ENCODE data around the gene DUOX1.

Gene DUOX1

DNA sequence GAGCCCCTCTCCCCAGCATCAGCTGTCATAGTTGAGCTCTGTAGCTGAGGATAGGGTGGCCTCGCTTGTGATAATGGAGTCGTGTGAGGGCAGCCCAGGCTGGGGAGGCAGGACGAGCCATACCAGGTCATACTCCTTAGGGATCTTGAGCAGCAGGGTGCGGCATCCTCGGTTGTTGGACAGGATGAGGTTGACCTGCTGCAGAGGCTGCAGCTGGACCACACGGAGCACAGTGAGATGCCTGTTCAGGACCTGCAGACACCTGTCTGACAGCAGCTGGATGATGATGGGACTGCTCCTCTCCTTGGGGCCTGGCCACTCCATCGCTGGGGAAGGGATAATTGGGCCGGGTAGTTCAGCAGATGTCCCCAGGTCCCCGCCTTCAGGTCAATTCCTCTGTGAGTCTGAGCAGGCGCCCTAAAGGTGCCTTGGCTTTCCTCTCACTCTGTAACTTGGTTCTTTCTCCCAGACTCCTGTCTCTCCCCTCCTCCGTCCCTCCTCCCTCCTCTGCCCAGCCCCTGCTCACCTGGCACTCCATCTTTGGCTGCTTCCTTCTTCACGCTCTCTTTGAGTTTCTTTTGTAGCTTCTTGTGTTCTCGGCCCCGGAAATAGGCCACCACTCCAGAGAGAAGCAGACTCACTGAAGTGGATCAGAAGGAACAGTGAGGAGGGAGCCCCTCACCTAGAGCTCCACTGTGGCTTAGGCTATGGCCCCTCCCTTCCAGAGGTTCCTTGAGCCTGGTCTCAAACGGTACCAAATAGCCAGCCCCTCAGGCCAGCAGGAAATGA, 23.6 kb upstream of the DUOX1 start:
- DNase-seq (ENCODE audit: low read depth), result no peak

DNA sequence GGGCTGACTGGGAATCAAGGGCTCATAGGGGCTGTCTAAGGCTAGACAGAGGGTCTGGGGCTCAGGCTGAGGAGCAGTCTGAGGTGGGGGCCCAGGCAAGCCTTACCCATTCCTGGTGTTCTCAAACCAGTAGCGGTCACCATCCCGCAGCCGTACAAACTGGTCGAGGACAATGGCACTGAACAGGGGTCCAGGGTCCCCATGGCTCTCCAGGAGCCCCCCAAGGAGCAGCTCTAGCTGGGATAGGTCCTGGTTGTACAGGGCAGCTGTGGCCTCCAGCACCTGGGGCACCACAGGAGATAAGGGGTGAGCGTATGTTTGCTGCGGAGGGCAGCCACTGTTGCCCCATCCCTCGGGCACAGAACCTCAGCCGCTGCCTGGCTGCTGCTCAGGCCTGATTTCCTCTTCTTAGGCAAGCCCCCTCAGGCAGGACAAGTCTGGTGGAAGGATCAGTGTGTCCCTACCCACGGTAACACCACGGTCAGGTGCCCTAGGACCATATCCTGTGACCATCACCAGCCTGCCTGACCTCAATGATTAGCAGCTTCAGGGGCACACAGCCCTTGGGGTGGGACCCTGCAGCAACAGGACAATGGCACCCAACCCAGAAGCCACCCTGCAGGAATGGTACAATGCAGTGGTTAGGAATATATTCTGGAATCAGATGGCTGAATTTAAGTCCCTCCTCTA, 21.7 kb upstream of the DUOX1 start:
- DNase-seq (ENCODE audit: low read depth), result no peak

DNA sequence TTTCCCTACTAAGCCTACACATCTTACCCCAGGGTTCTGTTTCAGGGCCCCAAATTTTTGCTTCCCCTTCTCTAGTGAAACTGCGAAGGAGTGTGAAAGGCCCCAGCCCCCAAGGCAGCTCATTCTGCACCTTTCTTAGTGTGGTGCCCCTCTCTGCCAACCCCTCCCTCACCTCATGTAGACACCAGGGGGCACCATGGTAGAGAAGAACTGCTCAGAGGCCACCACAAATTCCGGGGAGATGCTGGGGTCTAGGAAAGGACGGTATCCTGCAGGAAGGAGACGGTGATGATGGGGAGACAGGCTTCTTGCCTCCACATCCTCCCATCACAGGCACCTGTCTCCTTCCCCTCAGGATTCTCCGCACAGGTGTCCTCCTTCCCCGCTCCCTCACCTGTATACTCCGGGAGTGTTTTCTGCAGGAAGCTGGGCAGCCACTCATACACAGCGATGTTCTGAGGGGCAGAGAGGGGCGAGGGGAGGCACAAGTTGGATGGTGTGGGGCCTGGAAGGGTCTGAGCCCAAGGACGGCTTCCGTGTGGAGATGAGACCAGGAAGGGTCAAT, 19.5 kb upstream of the DUOX1 start:
- no peak for DNase-seq (ENCODE audit: low read depth)

GRCh38 chr15:45111390-45112142, 18.2 kb upstream of the DUOX1 start:
- DNase-seq (ENCODE audit: low read depth), result no peak

- DNase-seq (ENCODE audit: low read depth), result no peak
Observed at GRCh38 chr15:45112143-45112590, 17.6 kb upstream of the DUOX1 start.

- no peak for DNase-seq (ENCODE audit: low read depth)
Observed at GRCh38 chr15:45112591-45113379, 17.0 kb upstream of the DUOX1 start.

GRCh38 chr15:45113380-45113990, 16.3 kb upstream of the DUOX1 start:
- DNase-seq (ENCODE audit: low read depth), result no peak

GRCh38 chr15:45114076-45114750, 15.6 kb upstream of the DUOX1 start, which contains the start of the genes DUOX2 and DUOXA2:
TSS of gene DUOX2 (minus strand) at chr15:45114172. CDS start at chr15:45113411, 761 bp downstream.
TSS of gene DUOXA2 (plus strand) at chr15:45114326. CDS start at chr15:45114606, 280 bp downstream.
- DNase-seq (ENCODE audit: low read depth), result no peak

- no peak for DNase-seq (ENCODE audit: low read depth)
Observed at GRCh38 chr15:45114751-45115085, 15.1 kb upstream of the DUOX1 start.

DNA sequence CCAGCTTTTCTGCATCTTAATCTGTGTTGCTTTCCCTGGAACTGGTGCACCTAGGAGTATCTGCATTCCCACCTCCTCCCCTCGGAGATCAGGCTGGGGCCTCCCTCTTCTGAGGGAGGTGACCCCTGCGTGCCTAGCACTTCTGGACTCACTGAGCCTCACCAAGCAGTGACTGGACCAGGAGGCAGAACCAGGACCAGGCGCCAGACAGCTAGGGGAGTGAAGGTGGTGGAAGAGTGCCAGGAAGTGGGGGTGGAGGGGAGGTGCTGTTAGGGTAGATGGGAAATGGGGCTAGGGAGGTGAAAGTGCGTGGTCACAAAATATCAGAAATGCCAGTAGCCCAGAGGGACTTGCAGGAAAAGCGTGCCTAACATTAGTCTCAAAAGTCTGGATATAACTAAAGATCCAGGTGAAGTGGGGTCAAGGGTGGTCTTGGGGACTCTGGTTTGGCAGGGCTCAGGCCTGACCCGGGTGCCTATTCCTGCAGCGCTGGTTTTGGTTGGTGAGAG, 14.4 kb upstream of the DUOX1 start:
- DNase-seq (ENCODE audit: low read depth), result no peak

DNA sequence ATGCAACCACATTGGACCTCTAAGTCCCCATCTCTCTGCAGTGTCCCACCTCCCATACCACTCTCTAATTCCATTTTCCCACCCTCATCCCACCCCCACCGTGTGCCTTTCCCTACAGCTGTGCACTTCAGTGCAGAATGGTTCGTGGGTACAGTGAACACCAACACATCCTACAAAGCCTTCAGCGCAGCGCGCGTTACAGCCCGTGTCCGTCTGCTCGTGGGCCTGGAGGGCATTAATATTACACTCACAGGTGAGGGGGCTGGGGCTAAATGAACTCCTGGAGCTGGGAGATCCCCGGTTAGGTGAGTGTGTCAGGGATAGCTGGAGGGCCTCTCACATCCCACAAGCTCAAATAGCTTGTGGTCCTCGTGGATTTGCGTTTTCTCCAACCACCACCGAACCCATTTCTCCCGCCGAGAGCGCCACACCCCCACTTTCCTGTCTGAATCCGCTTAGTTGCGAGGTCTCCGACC, 13.8 kb upstream of the DUOX1 start:
- no peak for DNase-seq (ENCODE audit: low read depth)

GRCh38 chr15:45116482-45117307, 13.1 kb upstream of the DUOX1 start:
- DNase-seq (ENCODE audit: low read depth), result no peak

DNA sequence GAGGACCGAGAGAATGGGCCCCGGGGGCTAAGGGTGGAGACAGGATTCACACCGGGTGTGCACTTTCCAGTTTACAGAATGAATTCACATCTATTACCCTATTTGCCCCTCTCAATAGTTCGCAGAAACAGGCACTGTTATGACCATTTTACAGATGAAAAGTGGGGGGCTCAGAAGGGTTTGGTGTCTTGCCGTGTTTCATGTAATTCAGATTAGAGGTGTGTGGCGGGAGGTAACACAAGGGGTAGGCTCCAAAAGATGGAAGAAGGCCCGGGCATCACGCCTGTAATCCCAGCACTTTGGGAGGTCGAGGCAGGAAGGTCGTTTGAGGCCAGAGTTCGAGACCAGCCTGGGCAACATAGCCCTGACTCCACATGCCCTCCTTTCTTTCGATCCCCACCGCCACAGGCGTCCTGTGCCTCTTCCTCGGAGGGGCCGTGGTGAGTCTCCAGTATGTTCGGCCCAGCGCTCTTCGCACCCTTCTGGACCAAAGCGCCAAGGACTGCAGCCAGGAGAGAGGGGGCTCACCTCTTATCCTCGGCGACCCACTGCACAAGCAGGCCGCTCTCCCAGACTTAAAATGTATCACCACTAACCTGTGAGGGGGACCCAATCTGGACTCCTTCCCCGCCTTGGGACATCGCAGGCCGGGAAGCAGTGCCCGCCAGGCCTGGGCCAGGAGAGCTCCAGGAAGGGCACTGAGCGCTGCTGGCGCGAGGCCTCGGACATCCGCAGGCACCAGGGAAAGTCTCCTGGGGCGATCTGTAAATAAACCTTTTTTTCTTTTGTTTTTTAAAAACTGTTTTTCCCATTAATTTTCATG, 12.3 kb upstream of the DUOX1 start:
- no peak for DNase-seq (ENCODE audit: low read depth)

- DNase-seq (ENCODE audit: low read depth), result peak; percentile 82
Observed at GRCh38 chr15:45118131-45118588, 11.6 kb upstream of the DUOX1 start.

DNA sequence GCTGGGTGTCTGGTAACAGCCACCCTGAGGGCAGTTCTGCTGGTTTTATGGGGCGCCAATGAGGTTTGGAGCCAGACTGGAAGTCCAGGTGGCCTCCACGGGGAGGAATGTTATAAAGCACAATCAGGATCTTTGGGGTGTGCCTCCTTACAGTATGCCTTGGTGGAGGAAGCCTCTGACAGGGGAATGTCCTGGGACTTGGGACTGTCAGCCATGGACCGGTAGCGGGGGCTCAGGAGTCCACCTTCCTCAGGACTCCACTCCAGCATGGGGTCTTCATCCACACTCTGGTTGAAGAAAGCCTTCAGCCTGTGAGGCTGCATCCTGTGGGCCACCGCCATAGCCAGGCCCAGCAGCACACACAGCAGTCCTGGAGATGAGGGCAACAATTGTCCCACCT, 10.8 kb upstream of the DUOX1 start:
- no peak for DNase-seq (ENCODE audit: low read depth)

DNA sequence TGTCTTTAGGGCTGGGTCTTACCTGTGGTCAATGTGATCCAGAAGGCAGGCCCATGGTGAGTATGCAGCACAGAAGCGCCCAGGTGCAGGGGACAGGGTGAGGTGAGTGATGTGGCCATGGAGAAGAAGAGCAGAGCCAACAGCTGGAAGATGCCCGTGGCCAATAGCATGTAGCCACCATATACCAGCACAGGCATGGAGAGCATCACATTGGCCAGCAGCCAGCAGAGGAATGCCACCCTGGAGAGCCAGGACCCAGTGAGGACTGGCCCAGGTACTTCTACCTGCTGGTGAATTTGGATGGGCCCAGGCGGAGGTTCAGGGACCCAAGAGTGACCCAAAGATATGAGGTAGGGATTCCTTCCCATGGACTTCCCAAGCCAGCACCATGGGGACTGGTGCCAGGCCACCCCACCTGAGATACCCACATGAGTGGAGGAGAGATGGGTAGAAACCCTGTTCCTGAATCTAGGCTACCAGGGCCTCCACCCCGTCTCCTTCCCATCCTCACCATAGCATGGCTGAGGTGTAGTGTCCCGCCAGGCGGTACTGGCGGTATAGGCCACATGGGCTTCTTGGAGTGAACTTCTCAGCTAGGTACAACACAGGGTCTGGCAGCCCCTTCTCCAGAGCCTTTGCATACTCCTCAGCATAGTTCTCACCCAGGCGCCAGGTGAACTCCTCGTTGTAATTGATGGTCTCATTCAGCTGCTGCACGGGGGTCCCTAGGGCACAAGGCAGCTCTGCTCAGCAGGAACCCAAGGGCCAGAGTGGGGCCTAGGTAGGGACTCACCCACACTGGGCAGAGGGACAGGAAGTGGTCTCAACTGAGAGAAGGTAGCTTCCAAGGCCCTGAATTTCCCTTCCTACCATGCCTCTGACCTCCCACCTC, 9.5 kb upstream of the DUOX1 start:
- no peak for DNase-seq (ENCODE audit: low read depth)

DNA sequence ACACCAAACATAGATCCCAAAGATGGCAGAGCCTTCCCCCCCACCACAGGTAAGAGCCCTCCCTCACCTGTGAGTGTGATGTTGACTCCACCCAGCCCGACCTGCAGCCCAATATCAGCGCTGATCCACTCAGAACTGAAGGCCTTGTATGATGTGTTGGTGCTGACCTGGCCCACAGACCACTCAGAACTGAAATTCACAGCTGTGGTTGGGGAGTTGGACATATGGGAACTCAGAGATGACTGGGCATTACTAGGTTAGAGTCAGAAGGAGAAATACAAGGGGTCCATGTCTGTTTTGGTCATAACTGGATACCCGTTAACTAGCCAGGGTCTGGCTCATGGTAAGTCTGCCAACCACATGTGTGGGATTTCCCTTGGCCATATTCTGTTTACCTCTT, 8.8 kb upstream of the DUOX1 start:
- DNase-seq (ENCODE audit: low read depth), result no peak
